ENCODE data around the gene C11orf71. TPM values are rescaled to one million over a fixed set of nuclear protein-coding genes. Genes with fewer than 3 reads are reported as not detected.

C11orf71 gene
- total and polyA plus RNA-seq, 9 of the 15 experiments (the other 6 are each of a cell fraction or from before 2014, with no cell fraction given), result 2.9 to 15.1 (median 9.1) TPM

GRCh38 chr11:114353443-114353842 lies 46.9 kb downstream of the C11orf71 start:
- intact Hi-C loops (cut with micrococcal nuclease), result no loop called here
- in situ Hi-C loops (cut with MboI), result no loop called here
- TF ChIP-seq KLF1 (tag; IDR thresholded peaks at IDR 0.05) (no peak), DACH1 (IDR thresholded peaks at IDR 0.05; ENCODE audit: partially characterized antibody) (peak; percentile 2)
- ATAC-seq, result no peak
- Histone ChIP-seq H3K9me1 (ENCODE audit: control insufficient read depth, insufficient read depth, low read length) (no peaks in the 10 kb centered on the region), H3K9ac (ENCODE audit: insufficient read depth in 1 of 2, low read depth in 2 of 2, low read length in 2 of 2) (no peak overlapping the region), H4K20me1 (replicated peaks; ENCODE audit: control insufficient read depth, insufficient read depth, low read length) (no peaks in the 10 kb centered on the region), H3K36me3 (ENCODE audit: control insufficient read depth, insufficient read depth, low read length) (no peaks in the 10 kb centered on the region), H3K4me1 (replicated peaks in 1 of 2; ENCODE audit: control insufficient read depth in 2 of 2, insufficient read depth in 2 of 2, low read length in 2 of 2) (0 out of 5 replicates have a peak, but pooled peaks cover 0 to 6% of the 10 kb centered on the region in 2 experiments), H3K9me3 (replicated peaks; ENCODE audit: control insufficient read depth, insufficient read depth, low read depth, low read length) (no peaks in the 10 kb centered on the region), H3K27ac (ENCODE audit: extremely low read depth, low read depth, low read length) (no peak overlapping the region), H3K27me3 (ENCODE audit: control insufficient read depth in 2 of 2, insufficient read depth in 2 of 2, low read length in 2 of 2) (peaks cover 0 to 2% of the 10 kb centered on the region in 2 experiments; a peak in 1 of 5 replicates), H2AFZ (ENCODE audit: low read depth, low read length) (no peak overlapping the region), H3K4me2 (ENCODE audit: insufficient read depth, low read length) (no peak overlapping the region), H3K79me2 (ENCODE audit: control insufficient read depth, insufficient read depth, low read length) (no peaks in the 10 kb centered on the region), H3K4me3 (no peak overlapping the region)
- no TSS peak for BruUV-seq (replicated peaks)
- 8% methylated on average over 3 of the region's 3 CpGs for WGBS (ENCODE audit: insufficient coverage, low coverage, missing lambda C conversion rate)
- ChIA-PET POLR2A (no interaction called here), CTCF (ENCODE audit: low intra/inter-chr PET ratio) (no interaction called here)
- no peak for FAIRE-seq
- no peak for DNase-seq (ENCODE audit: extremely low read depth in 1 of 4, low spot score in 3 of 4)

GRCh38 chr11:114350022-114350421 lies 50.3 kb downstream of the C11orf71 start:
- no peak for TF ChIP-seq SAFB2 (IDR thresholded peaks at IDR 0.05; ENCODE audit: borderline replicate concordance, low read depth, low read length, severe bottlenecking)
- no peak for TF ChIP-seq TRIM24 (IDR thresholded peaks at IDR 0.05)
- TF ChIP-seq ZC3H4 (CRISPR knock-in tag; IDR thresholded peaks at IDR 0.05; ENCODE audit: borderline replicate concordance), result no peak
- no peak for ATAC-seq
- Histone ChIP-seq H3K9me3 (replicated peaks; ENCODE audit: control insufficient read depth, insufficient read depth, low read depth, low read length) (no peaks in the 10 kb centered on the region), H3K9me1 (ENCODE audit: control insufficient read depth, insufficient read depth, low read length) (no peaks in the 10 kb centered on the region), H2AFZ (ENCODE audit: low read depth, low read length) (no peak overlapping the region), H3K79me2 (ENCODE audit: control insufficient read depth, insufficient read depth, low read length) (no peaks in the 10 kb centered on the region), H4K20me1 (replicated peaks; ENCODE audit: control insufficient read depth, insufficient read depth, low read length) (no peaks in the 10 kb centered on the region), H3K4me1 (replicated peaks in 1 of 2; ENCODE audit: control insufficient read depth in 2 of 2, insufficient read depth in 2 of 2, low read length in 2 of 2) (no peaks in the 10 kb centered on the region), H3K9ac (ENCODE audit: insufficient read depth in 1 of 2, low read depth in 2 of 2, low read length in 2 of 2) (no peak overlapping the region), H3K4me2 (ENCODE audit: insufficient read depth, low read length) (no peak overlapping the region), H3K4me3 (no peak overlapping the region), H3K27ac (ENCODE audit: extremely low read depth, low read depth, low read length) (no peak overlapping the region), H3K27me3 (ENCODE audit: control insufficient read depth in 2 of 2, insufficient read depth in 2 of 2, low read length in 2 of 2) (peaks cover 0 to 2% of the 10 kb centered on the region in 2 experiments; a peak in 1 of 5 replicates), H3K36me3 (ENCODE audit: control insufficient read depth, insufficient read depth, low read length) (no peaks in the 10 kb centered on the region)
- intact Hi-C loops (cut with micrococcal nuclease) (no loop called here), in situ Hi-C loops (cut with MboI) (no loop called here)
- ChIA-PET POLR2A (no interaction called here), CTCF (ENCODE audit: low intra/inter-chr PET ratio) (no interaction called here)
- FAIRE-seq, result no peak
- WGBS (ENCODE audit: insufficient coverage, low coverage, missing lambda C conversion rate), result 26% methylated on average over 10 of the region's 10 CpGs
- no peak for DNase-seq (ENCODE audit: extremely low read depth in 1 of 4, low spot score in 3 of 4)
- no TSS peak for BruUV-seq (replicated peaks)

Other genes with a start within 250 kb of the C11orf71 start
- 14.3 and 14.6 TPM in 2 replicates for gene NNMT, start 104.1 kb downstream of the C11orf71 start, total RNA-seq (2014; rRNA removed)
- gene NNMT, start 104.1 kb downstream of the C11orf71 start, total RNA-seq (2014; rRNA removed; fragmentation: Illumina TruSeq; extraction: Trizol), result 9.3 and 11.0 TPM in 2 replicates
- 8.6 and 9.5 TPM in 2 replicates for gene NNMT, start 104.1 kb downstream of the C11orf71 start, total RNA-seq (2015; rRNA removed; fragmentation: Illumina TruSeq; extraction: Trizol)
- gene NNMT, start 104.1 kb downstream of the C11orf71 start, total RNA-seq (2021), result 11.2 and 11.7 TPM in 2 replicates
- 9.8 and 15.0 TPM in 2 replicates for gene NNMT, start 104.1 kb downstream of the C11orf71 start, polyA plus RNA-seq (2011; rRNA removed)
- 6.1 and 9.1 TPM in 2 replicates for gene NNMT, start 104.1 kb downstream of the C11orf71 start, polyA plus RNA-seq (2014; fragmentation: Illumina TruSeq; extraction: Trizol)
- gene NNMT, start 104.1 kb downstream of the C11orf71 start, polyA plus RNA-seq (2014; fragmentation: Nextera tagmentation; extraction: Ambion mirVana), result 10 to 100 TPM; 10.0 to 13.4 TPM
- gene NNMT, start 104.1 kb downstream of the C11orf71 start, polyA plus RNA-seq (2014; rRNA removed), result 9.0 and 11.5 TPM in 2 replicates
- 21.7 and 27.4 TPM in 2 replicates for gene RBM7, start 155 bp upstream of the C11orf71 start, total RNA-seq (2014; rRNA removed)
- 42.2 and 52.5 TPM in 2 replicates for gene RBM7, start 155 bp upstream of the C11orf71 start, total RNA-seq (2014; rRNA removed; fragmentation: Illumina TruSeq; extraction: Trizol)
- gene RBM7, start 155 bp upstream of the C11orf71 start, total RNA-seq (2015; rRNA removed; fragmentation: Illumina TruSeq; extraction: Trizol), result 45.7 and 49.6 TPM in 2 replicates
- 28.5 and 31.3 TPM in 2 replicates for gene RBM7, start 155 bp upstream of the C11orf71 start, total RNA-seq (2021)
- 59.2 and 72.0 TPM in 2 replicates for gene RBM7, start 155 bp upstream of the C11orf71 start, polyA plus RNA-seq (2011; rRNA removed)
- 54.0 and 55.7 TPM in 2 replicates for gene RBM7, start 155 bp upstream of the C11orf71 start, polyA plus RNA-seq (2014; fragmentation: Illumina TruSeq; extraction: Trizol)
- 10 to 100 TPM; 62.7 to 76.8 TPM for gene RBM7, start 155 bp upstream of the C11orf71 start, polyA plus RNA-seq (2014; fragmentation: Nextera tagmentation; extraction: Ambion mirVana)
- 24.1 and 26.0 TPM in 2 replicates for gene RBM7, start 155 bp upstream of the C11orf71 start, polyA plus RNA-seq (2014; rRNA removed)
- 173 and 189 TPM in 2 replicates for gene REXO2, start 39.0 kb upstream of the C11orf71 start, total RNA-seq (2014; rRNA removed)
- 204 and 225 TPM in 2 replicates for gene REXO2, start 39.0 kb upstream of the C11orf71 start, total RNA-seq (2014; rRNA removed; fragmentation: Illumina TruSeq; extraction: Trizol)
- 184 and 193 TPM in 2 replicates for gene REXO2, start 39.0 kb upstream of the C11orf71 start, total RNA-seq (2015; rRNA removed; fragmentation: Illumina TruSeq; extraction: Trizol)
- gene REXO2, start 39.0 kb upstream of the C11orf71 start, total RNA-seq (2021), result 144 and 145 TPM in 2 replicates
- gene REXO2, start 39.0 kb upstream of the C11orf71 start, polyA plus RNA-seq (2011; rRNA removed), result 281 and 370 TPM in 2 replicates
- 179 and 230 TPM in 2 replicates for gene REXO2, start 39.0 kb upstream of the C11orf71 start, polyA plus RNA-seq (2014; fragmentation: Illumina TruSeq; extraction: Trizol)
- gene REXO2, start 39.0 kb upstream of the C11orf71 start, polyA plus RNA-seq (2014; fragmentation: Nextera tagmentation; extraction: Ambion mirVana), result 100 to 1,000 TPM; 143 to 151 TPM
- gene REXO2, start 39.0 kb upstream of the C11orf71 start, polyA plus RNA-seq (2014; rRNA removed), result 262 and 285 TPM in 2 replicates
- not detected in 2 replicates for gene NXPE1, start 159.4 kb upstream of the C11orf71 start, total RNA-seq (2014; rRNA removed)
- not detected in 2 replicates for gene NXPE1, start 159.4 kb upstream of the C11orf71 start, total RNA-seq (2014; rRNA removed; fragmentation: Illumina TruSeq; extraction: Trizol)
- not detected in 2 replicates for gene NXPE1, start 159.4 kb upstream of the C11orf71 start, total RNA-seq (2015; rRNA removed; fragmentation: Illumina TruSeq; extraction: Trizol)
- gene NXPE1, start 159.4 kb upstream of the C11orf71 start, total RNA-seq (2021), result 0.45 TPM in 1 of 2 replicates, not detected in the other
- gene NXPE1, start 159.4 kb upstream of the C11orf71 start, polyA plus RNA-seq (2011; rRNA removed), result not detected in 2 replicates
- gene NXPE1, start 159.4 kb upstream of the C11orf71 start, polyA plus RNA-seq (2014; fragmentation: Illumina TruSeq; extraction: Trizol), result not detected in 2 replicates
- gene NXPE1, start 159.4 kb upstream of the C11orf71 start, polyA plus RNA-seq (2014; fragmentation: Nextera tagmentation; extraction: Ambion mirVana), result not detected
- not detected in 2 replicates for gene NXPE1, start 159.4 kb upstream of the C11orf71 start, polyA plus RNA-seq (2014; rRNA removed)
- not detected in 2 replicates for gene NXPE4, start 195.3 kb upstream of the C11orf71 start, total RNA-seq (2014; rRNA removed)
- not detected in 2 replicates for gene NXPE4, start 195.3 kb upstream of the C11orf71 start, total RNA-seq (2014; rRNA removed; fragmentation: Illumina TruSeq; extraction: Trizol)
- not detected in 2 replicates for gene NXPE4, start 195.3 kb upstream of the C11orf71 start, total RNA-seq (2015; rRNA removed; fragmentation: Illumina TruSeq; extraction: Trizol)
- not detected in 2 replicates for gene NXPE4, start 195.3 kb upstream of the C11orf71 start, total RNA-seq (2021)
- not detected in 2 replicates for gene NXPE4, start 195.3 kb upstream of the C11orf71 start, polyA plus RNA-seq (2011; rRNA removed)
- not detected in 2 replicates for gene NXPE4, start 195.3 kb upstream of the C11orf71 start, polyA plus RNA-seq (2014; fragmentation: Illumina TruSeq; extraction: Trizol)
- not detected for gene NXPE4, start 195.3 kb upstream of the C11orf71 start, polyA plus RNA-seq (2014; fragmentation: Nextera tagmentation; extraction: Ambion mirVana)
- not detected in 2 replicates for gene NXPE4, start 195.3 kb upstream of the C11orf71 start, polyA plus RNA-seq (2014; rRNA removed)